Natural killer cell treated with Interleukin-12 subunit alpha and Interleukin-12 subunit beta and Interleukin-15 and Interleukin-18, amount 100 ng/mL, for 72 hours (primary cell): Measurements from ENCODE around the gene SKIDA1. TPM values are rescaled to one million over a fixed set of nuclear protein-coding genes. Genes with fewer than 3 reads are reported as not detected.

Experiments used
- ATAC-seq, 2 donors: fragments of 150-1000 bp; cut with Tn5 transposase in 1 of 2; sonication (Bioruptor Pico), chemical (Tn5 transposase) in 1 of 2; 2 replicates each; pipeline ENCODE4 v1.10.0; 2021
- DNase-seq: peaks from one replicate; pipeline ENCODE4 v3.0.0; 2022; ENCODE audit warnings: low spot score
- H3K27ac Mint-ChIP-seq, 2 donors: 1 replicate in 1 of 2; 2 replicates in 1 of 2; pipeline ENCODE4 v1.8.0; 2022; ENCODE audit warnings: mixed read lengths in 2 of 2, mild to moderate bottlenecking in 1 of 2, moderate library complexity in 1 of 2
- H3K27me3 Mint-ChIP-seq, 2 donors: 1 replicate in 1 of 2; 2 replicates in 1 of 2; pipeline ENCODE4 v1.8.0; 2022; ENCODE audit warnings: mixed read lengths in 2 of 2
- H3K36me3 Mint-ChIP-seq: one replicate; pipeline ENCODE4 v1.8.0; 2022; ENCODE audit warnings: mixed read lengths
- H3K4me1 Mint-ChIP-seq, 2 donors: 1 replicate in 1 of 2; 2 replicates in 1 of 2; pipeline ENCODE4 v1.8.0; 2022; ENCODE audit warnings: low read depth in 2 of 2, mixed read lengths in 2 of 2, mild to moderate bottlenecking in 1 of 2
- H3K4me3 Mint-ChIP-seq: one replicate; pipeline ENCODE4 v1.8.0; 2022; ENCODE audit warnings: mixed read lengths
- H3K9me3 Mint-ChIP-seq: 2 replicates; pipeline ENCODE4 v1.8.0; 2022; ENCODE audit warnings: mixed read lengths
- total RNA-seq, 2 donors: library from RNA; stranded (reverse); gene quantifications; one replicate each; pipeline ENCODE4 v1.2.3, GENCODE V29; 2022

The SKIDA1 gene
- total RNA-seq, 2 donors from 2014 or later = not detected

DNA sequence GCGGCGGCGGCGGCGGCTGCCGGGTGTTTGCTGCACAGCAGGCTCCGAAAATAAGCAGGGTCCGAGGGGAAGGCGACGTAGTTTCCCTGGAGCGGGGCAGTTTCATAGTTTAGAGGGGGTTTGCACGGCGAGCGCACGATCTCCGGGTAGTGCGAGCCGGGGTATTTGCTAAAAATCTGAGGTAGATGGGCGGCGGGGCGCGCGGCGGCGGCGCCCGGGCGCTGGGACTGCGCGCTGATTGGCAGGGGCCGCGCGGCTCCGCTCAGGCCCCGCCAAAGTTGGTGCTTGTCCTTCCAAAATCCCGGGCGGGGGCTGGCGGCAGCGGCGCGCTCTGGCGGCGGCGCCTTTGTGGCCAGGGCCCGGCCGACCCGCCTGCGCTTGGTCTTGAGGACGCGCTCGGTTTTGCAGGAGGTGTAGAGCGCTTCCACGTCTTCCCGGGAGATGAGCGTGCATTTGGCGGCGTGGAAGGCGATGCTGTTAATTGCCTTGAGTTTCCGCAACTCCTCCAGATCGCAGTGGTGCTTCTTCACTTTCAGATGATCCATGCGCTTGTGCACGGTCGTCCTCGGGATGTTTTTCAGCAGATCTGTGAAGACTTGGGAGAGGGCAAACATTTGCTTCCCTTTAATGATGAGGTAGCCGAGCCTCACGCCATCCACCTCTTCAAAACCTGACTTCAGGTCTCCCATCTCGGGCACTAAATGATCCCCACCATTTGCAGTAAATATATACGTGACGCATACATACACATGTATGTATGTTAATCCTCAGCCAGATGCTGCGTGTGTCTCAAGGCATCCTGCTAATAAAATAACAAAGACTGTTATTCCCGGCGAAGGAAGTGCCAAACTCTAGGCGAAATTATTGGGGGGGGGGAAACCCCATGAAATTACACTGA lies 8.1 kb downstream of the SKIDA1 start:
- DNase-seq = no peak
- H3K4me3 Mint-ChIP-seq = peak overlapping the region; percentile 84

DNA sequence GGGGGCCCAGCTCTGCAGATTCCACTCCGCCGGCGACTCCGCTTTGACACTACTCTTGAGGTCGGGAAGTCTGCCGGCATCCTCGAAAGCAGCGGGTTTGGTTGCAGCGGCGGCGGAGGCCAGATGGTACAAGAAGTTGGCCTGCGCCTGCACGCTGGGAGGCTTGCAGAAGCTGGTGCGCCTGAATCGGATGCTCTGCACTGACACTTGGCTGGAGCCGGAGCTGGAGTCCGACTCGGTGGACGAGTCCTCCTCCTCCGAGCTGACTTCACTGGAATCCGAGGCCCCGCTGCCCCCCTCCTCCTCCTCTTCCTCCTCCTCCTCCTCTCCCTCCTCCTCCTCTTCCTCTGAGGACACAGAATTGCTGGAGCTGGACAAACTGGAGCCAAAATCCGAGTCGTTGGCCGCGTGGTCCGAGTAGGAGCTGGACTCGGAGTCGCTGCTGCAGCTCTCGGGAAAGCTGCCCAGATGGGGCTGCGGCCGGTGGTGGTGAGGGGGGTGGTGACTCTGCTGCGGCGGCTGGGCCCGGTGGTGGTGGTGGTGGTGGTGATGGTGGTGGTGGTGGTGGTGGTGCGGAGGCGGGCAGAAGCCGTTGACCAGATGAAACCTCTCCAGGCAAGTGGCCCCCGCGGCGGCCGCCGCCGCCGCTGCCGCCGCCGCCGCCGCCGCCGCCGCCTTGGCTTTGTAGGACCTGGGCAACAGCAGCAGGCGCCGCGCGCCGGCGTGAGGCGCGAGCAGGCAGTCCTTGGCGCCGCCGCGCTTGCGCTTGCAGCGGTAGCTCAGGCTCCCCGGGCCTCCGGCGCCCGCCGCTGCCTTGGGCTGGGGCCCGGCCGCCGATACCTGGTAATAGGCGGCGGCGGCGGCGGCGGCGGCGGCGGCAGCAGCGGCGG lies 9.0 kb downstream of the SKIDA1 start:
- H3K27ac Mint-ChIP-seq = no peak overlapping the region
- ATAC-seq (peak; percentile 85 to 86), DNase-seq (no peak)
- no peaks in the 10 kb centered on the region for H3K9me3 Mint-ChIP-seq
- no peaks in the 10 kb centered on the region for H3K36me3 Mint-ChIP-seq
- H3K4me3 Mint-ChIP-seq = peak overlapping the region; percentile 84
- peaks cover 31 to 32% of the 10 kb centered on the region in 2 donors for H3K4me1 Mint-ChIP-seq
- H3K27me3 Mint-ChIP-seq = peaks cover 52 to 76% of the 10 kb centered on the region in 2 donors

More for the DNA sequence above, 8.1 kb downstream of the SKIDA1 start:
- Mint-ChIP-seq H3K4me1 (peaks cover 31 to 32% of the 10 kb centered on the region in 2 donors), H3K27me3 (peaks cover 50 to 74% of the 10 kb centered on the region in 2 donors), H3K9me3 (no peaks in the 10 kb centered on the region), H3K36me3 (no peaks in the 10 kb centered on the region), H3K27ac (peak overlapping the region in 1 of 2 donors; percentile 55)
- ATAC-seq = peak; percentile 80

DNA sequence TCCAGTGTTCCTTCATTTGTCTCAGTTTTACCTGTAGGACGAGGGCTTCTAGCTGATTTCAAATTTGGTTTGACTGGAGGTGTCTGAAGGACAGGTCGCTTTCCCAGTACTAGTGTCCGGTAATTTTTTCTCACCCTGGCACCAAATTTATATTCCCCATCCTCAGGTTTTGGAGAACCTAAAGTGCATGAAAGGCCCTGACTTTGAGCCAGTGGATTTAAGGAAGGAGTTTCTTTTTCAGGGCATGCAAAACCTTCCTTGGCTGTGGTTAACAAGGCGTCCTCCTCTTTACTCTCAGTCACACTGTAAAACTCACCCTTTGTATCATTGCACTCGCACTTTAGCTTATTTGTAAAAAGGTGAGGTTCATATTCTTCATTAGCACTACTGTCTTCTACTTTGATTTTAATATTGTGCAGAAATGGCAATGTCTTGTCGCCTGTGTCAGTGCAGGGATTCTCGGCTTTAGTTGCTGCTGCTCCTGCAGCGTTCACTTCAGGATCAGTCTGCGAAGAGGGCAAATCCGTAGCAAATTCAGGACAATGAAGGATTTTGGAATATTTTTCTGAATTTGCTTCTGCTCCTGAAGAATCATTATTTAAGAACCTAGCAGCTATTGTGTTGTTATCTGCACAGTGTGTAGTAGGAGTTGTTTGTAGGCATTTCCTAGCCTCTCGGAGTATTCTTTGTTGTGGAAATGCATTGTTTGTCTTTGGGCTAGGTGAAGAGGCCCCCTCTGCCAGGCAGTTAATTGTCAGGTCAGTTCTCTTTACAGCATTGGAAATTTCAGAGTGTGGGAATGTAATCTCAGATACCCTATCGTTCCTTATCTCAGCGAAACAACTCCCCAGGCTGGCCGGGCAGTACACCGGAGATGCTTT lies 9.9 kb downstream of the SKIDA1 start:
- no peaks in the 10 kb centered on the region for H3K9me3 Mint-ChIP-seq
- peaks cover 49 to 76% of the 10 kb centered on the region in 2 donors for H3K27me3 Mint-ChIP-seq
- H3K4me1 Mint-ChIP-seq = peaks cover 28 to 29% of the 10 kb centered on the region in 2 donors
- no peak overlapping the region for H3K27ac Mint-ChIP-seq
- DNase-seq (no peak), ATAC-seq (no peak)
- H3K36me3 Mint-ChIP-seq = no peaks in the 10 kb centered on the region
- H3K4me3 Mint-ChIP-seq = peak overlapping the region; percentile 47

DNA sequence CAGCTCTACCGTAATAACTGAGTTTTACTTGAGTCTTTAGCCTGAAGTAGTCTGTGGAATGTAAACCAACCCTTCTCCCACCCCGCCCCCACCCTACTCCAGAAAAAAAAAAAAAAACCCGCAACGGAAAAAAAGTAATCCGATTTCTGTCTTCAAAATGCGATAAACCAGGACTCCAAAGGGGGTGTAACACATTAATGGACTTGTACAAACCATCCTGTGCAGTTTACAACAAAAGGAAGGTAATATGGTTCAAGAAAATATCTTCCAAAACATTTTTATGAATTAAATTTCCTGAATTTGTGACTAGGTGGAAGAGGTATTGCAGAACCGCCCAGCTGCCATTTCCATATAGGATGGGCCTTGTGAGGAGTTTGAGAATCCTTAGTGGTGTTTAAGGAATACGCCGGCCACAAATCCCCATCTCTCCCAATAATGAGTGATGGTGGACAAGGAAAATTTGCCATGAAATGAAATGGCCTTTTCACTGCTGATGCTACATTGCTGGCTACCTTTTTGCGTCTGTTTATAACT lies 10.6 kb downstream of the SKIDA1 start:
- no peak overlapping the region for H3K4me3 Mint-ChIP-seq
- H3K36me3 Mint-ChIP-seq = no peaks in the 10 kb centered on the region
- peaks cover 22% of the 10 kb centered on the region in 2 donors for H3K4me1 Mint-ChIP-seq
- peaks cover 43 to 69% of the 10 kb centered on the region in 2 donors for H3K27me3 Mint-ChIP-seq
- no peaks in the 10 kb centered on the region for H3K9me3 Mint-ChIP-seq
- H3K27ac Mint-ChIP-seq = no peak overlapping the region
- DNase-seq = no peak
- no peak for ATAC-seq

DNA sequence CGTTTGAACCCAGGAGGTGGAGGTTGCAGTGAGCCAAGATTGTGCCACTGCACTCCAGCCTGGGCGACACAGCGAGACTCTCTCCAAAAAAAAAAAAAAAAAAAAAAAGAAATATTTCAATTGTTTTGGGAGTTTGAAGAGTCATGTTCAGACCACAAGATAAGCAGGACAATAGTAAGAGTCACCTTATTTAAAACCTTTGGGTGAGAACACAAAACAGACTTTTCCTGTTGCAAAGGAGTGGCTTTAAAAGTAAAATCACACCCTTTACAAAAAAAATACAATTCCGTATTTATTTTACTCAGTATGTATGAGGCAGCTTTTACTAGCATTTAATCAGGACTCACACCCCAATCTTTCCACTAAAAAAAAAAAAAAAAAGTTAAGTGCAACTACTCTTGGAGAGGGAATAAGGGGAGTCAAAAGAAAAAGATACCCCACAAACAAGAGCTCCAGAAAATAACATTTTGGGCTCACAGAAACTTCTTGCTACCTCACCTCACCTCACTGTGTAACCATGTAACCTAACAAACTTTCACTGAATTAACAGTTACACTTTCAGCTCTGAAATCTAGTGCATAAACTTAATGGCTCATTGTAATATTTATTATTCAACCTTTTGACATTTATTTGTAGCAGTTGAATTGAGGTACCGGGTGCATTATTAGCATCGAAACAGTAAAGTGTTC lies 11.2 kb downstream of the SKIDA1 start:
- Mint-ChIP-seq H3K27ac (no peak overlapping the region), H3K36me3 (no peaks in the 10 kb centered on the region), H3K9me3 (no peaks in the 10 kb centered on the region), H3K4me1 (peaks cover 16 to 19% of the 10 kb centered on the region in 2 donors), H3K27me3 (peaks cover 43 to 64% of the 10 kb centered on the region in 2 donors), H3K4me3 (no peak overlapping the region)
- ATAC-seq (no peak), DNase-seq (no peak)

DNA sequence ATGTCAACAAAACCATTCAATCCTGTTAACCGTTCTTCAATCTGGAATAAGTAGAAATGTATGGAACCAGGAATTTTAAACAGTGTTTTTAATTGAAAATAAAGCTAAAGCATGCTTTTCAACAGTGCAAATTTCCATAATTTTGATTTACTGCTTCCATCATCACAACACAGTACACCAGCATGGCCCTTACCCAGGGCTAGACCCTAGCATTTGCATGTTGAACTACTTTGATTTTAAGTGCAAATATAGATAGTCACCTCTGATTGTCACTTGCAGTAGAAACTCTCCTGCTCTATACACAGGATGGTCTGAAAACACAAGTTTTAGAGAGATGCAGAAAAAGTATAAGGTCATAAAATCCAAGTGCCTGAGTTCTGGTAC lies 12.1 kb downstream of the SKIDA1 start:
- H3K36me3 Mint-ChIP-seq = no peaks in the 10 kb centered on the region
- H3K4me1 Mint-ChIP-seq = peaks cover 10 to 16% of the 10 kb centered on the region in 2 donors
- H3K4me3 Mint-ChIP-seq = no peak overlapping the region
- ATAC-seq (no peak), DNase-seq (no peak)
- H3K27me3 Mint-ChIP-seq = peaks cover 42 to 58% of the 10 kb centered on the region in 2 donors
- no peak overlapping the region for H3K27ac Mint-ChIP-seq
- no peaks in the 10 kb centered on the region for H3K9me3 Mint-ChIP-seq

DNA sequence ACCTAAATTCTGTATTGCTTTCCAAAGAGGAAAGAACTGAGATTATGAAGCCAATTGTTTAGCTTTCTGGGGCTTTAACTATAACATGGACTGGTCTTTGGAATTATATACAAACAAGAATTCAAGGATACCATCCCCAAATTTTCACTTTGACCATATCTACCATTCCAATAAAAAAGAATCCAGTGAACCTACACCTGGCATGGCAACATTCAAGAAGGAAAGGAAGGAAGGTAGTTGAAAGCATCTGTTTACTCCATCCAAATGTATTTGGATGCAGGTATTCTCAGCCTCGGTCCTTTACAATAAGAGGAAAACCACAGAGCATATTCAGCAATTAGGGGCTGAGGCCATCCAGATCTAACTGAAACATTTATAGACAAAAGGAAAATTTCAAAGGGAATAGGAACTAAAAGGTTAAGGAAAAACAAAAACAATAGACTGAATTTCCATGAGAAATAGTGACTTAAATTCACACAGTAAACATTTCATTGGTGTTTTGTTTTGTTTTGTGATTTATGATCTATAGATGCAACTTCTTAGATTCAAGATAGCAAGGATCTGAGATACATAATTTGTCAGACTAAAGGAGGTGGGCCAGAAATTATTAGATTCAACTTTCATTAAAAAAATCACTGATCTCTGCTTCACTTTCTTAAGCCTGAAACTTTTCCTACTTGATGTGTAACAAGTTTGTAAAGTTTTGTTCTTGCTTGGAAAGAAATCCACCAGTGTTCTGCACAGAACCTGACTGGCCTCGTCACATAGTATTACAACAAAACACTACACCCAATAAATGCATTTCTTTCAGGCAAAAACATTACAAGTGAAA lies 12.7 kb downstream of the SKIDA1 start:
- Mint-ChIP-seq H3K27ac (no peak overlapping the region), H3K36me3 (no peaks in the 10 kb centered on the region), H3K4me1 (peaks cover 4 to 10% of the 10 kb centered on the region in 2 donors), H3K9me3 (no peaks in the 10 kb centered on the region), H3K4me3 (no peak overlapping the region), H3K27me3 (peaks cover 36 to 53% of the 10 kb centered on the region in 2 donors)
- no peak for DNase-seq
- no peak for ATAC-seq

DNA sequence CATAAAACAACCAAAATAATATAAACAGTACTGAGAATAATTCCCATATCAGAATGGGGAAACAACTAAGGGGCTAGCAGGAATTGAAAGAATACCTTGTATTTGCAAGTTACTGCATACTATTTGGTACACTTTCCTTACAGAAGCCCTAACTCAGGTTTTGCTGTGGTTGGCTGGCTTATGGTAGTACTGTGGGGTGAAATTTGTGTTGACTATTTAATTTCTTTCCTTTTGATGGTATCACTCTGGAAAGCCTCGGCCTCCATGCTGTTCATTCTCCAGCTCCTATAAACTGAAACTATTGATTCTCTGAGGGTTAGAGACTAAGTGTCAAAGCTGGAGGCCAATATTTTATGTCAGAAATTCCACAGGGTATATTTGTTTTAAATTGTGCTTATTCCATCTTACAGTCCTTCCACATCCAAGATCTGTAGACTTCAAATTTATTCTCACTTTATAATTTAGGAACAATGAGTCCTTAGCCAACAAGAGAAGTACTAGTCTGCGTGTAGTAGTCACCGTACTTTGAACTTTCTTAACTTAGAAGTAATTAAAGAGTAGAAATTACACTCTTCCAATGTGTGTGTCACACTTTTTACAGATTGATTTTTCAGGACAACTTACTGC lies 13.4 kb downstream of the SKIDA1 start:
- Mint-ChIP-seq H3K9me3 (no peaks in the 10 kb centered on the region), H3K4me1 (peaks cover 0 to 5% of the 10 kb centered on the region in 2 donors), H3K27me3 (peaks cover 38 to 55% of the 10 kb centered on the region in 2 donors), H3K36me3 (no peaks in the 10 kb centered on the region), H3K4me3 (no peak overlapping the region), H3K27ac (no peak overlapping the region)
- DNase-seq (no peak), ATAC-seq (no peak)

DNA sequence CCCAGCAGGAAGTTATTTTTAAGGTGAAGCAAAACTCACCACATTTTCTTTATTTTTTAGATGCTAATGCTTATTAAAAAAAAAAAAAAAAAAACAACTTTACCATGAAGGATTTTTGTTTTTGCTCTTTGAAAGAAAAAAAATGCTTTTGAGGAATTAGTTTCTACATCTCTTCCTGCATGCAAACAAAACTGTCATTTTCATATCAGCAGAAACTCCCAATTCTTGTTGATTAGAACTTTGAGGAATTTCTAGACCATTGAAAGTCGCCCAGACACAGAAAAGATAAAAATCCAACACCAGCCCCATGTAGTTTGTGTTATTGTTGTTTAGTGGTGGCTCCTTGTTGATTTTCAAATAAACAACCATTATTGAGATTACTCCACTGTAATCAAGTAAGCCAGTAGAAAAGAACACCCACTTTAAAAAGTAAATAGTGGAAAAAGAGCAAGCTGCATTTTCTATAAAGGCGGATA lies 14.3 kb downstream of the SKIDA1 start:
- Mint-ChIP-seq H3K4me1 (peaks cover 0 to 5% of the 10 kb centered on the region in 2 donors), H3K27ac (no peak overlapping the region), H3K36me3 (no peaks in the 10 kb centered on the region), H3K9me3 (no peaks in the 10 kb centered on the region), H3K4me3 (no peak overlapping the region), H3K27me3 (peaks cover 47 to 65% of the 10 kb centered on the region in 2 donors)
- DNase-seq (no peak), ATAC-seq (no peak)

DNA sequence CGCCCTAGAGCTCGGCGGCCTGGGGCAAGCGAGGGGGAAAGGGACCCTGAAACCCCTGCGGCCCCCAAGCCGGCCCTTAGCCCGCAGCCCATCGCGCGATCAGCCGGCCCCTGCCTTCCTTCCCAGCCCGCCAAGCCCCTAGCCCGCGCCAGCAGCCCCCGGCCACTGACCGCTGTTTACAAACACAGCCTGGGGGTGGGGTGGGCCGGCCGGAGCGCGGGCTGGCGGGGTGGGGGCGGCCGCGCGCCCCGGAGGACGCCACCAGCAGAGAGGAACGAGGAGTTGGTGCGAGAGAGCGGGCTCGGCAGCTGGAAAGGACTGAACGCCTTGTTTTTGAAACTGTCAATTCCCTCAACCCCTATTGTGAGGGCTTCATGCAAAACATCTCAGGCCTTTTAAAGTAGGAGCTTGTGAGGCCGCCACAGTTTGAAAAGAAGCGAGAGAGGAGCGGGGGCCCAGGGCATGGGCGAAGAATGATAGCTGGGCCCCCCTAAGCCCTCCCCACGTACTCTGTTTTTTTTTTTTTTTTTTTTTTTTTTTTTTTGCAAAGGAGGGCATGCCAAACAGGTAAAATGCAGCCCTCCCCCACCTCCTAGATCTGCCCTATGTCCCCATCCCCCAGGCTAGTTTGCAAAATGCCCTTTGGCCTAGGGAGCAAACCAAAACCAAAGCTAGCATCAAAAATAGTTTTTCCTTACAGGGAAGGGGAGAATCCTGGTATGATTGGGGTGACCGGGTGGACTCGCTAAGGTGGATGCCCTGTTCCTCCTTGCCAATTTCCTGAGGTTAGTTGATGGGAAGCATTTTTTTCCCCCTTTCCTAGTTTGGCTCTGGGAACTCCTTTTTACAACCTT lies 15.0 kb downstream of the SKIDA1 start:
- Mint-ChIP-seq H3K27ac (no peak overlapping the region), H3K4me1 (no peaks in the 10 kb centered on the region), H3K27me3 (peaks cover 47 to 63% of the 10 kb centered on the region in 2 donors), H3K36me3 (no peaks in the 10 kb centered on the region), H3K9me3 (no peaks in the 10 kb centered on the region), H3K4me3 (no peak overlapping the region)
- no peak for DNase-seq
- ATAC-seq = no peak
